Skeletal muscle tissue (tissue), 4 donors: ENCODE measurements around the gene CTPS1. TPM values are rescaled to one million over a fixed set of nuclear protein-coding genes. Genes with fewer than 3 reads are reported as not detected.

Source experiments
- H3K27ac ChIP-seq: one replicate; pipeline ENCODE4 v1.7.0; 2013; ENCODE audit warnings: mild to moderate bottlenecking, low read depth, low read length, inconsistent platforms
- H3K27me3 ChIP-seq, 3 donors: one replicate each; pipeline ENCODE4 v1.7.0; 2013; ENCODE audit warnings: low read length in 3 of 3; ENCODE audit not compliant: control insufficient read depth in 3 of 3, insufficient read depth in 3 of 3
- H3K36me3 ChIP-seq, 3 donors: one replicate each; pipeline ENCODE4 v1.7.0; 2013; ENCODE audit warnings: low read length in 3 of 3; ENCODE audit not compliant: control insufficient read depth in 3 of 3, insufficient read depth in 3 of 3
- H3K4me1 ChIP-seq, 3 donors: one replicate each; pipeline ENCODE4 v1.7.0; 2013; ENCODE audit warnings: low read length in 3 of 3, mild to moderate bottlenecking in 3 of 3; ENCODE audit not compliant: control insufficient read depth in 3 of 3, insufficient read depth in 3 of 3
- H3K4me3 ChIP-seq, 3 donors: one replicate each; pipeline ENCODE4 v1.7.0; 2013; ENCODE audit warnings: low read length in 3 of 3
- H3K9ac ChIP-seq, 3 donors: one replicate each; pipeline ENCODE4 v1.7.0; 2013; ENCODE audit warnings: low read length in 3 of 3, mild to moderate bottlenecking in 3 of 3, moderate library complexity in 2 of 3, low read depth in 1 of 3
- H3K9me3 ChIP-seq, 3 donors: one replicate each; pipeline ENCODE4 v1.7.0; 2013; ENCODE audit warnings: low read length in 3 of 3; ENCODE audit not compliant: control insufficient read depth in 3 of 3
- total RNA-seq: library from RNA; depleted of rRNA; stranded (reverse); fragments of >200 nt; gene quantifications from one replicate; pipeline ENCODE4 v1.2.3, GENCODE V29; 2014
- donor health status: Osteomylitis.

Gene CTPS1
- total RNA-seq, 1 donor from 2014 or later: 16.2 TPM

DNA sequence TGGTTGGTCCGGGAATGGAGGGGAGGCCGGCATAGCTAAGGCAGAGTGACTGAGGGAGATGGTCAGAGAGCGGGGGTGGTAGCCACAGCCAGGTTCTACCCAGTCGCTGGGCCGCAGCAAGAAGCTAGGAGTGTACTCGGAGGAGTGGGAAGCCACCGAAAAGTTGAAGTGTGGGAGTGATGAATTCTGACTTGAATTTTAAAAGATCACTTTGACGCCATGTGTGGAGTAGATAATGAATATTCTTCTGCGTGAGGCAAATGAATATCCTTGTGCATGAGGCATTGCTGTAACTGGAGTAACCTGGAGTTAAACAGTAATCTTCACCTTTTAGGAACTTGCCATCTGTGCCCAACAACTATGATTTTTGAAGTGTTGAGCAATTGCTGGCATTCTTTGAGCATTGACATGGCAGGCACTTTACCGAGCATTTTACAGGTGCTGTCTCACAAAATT, 6.9 kb downstream of the CTPS1 start:
- no peak overlapping the region for H3K9ac ChIP-seq
- peaks cover 15 to 58% (median 51%) of the 10 kb centered on the region in 3 donors for H3K36me3 ChIP-seq
- H3K27me3 ChIP-seq: no peaks in the 10 kb centered on the region
- H3K4me1 ChIP-seq: peaks cover 0 to 6% (median 2%) of the 10 kb centered on the region in 3 donors
- H3K4me3 ChIP-seq: no peak overlapping the region
- no peak overlapping the region for H3K27ac ChIP-seq
- no peaks in the 10 kb centered on the region for H3K9me3 ChIP-seq

- H3K4me1 ChIP-seq: peaks cover 0 to 6% (median 2%) of the 10 kb centered on the region in 3 donors
- no peak overlapping the region for H3K27ac ChIP-seq
- H3K27me3 ChIP-seq: no peaks in the 10 kb centered on the region
- H3K9me3 ChIP-seq: no peaks in the 10 kb centered on the region
- no peak overlapping the region for H3K9ac ChIP-seq
- H3K4me3 ChIP-seq: no peak overlapping the region
- peaks cover 19 to 64% (median 57%) of the 10 kb centered on the region in 3 donors for H3K36me3 ChIP-seq
These were observed 7.5 kb downstream of the CTPS1 start for GRCh38 chr1:40986956-40987355.

DNA sequence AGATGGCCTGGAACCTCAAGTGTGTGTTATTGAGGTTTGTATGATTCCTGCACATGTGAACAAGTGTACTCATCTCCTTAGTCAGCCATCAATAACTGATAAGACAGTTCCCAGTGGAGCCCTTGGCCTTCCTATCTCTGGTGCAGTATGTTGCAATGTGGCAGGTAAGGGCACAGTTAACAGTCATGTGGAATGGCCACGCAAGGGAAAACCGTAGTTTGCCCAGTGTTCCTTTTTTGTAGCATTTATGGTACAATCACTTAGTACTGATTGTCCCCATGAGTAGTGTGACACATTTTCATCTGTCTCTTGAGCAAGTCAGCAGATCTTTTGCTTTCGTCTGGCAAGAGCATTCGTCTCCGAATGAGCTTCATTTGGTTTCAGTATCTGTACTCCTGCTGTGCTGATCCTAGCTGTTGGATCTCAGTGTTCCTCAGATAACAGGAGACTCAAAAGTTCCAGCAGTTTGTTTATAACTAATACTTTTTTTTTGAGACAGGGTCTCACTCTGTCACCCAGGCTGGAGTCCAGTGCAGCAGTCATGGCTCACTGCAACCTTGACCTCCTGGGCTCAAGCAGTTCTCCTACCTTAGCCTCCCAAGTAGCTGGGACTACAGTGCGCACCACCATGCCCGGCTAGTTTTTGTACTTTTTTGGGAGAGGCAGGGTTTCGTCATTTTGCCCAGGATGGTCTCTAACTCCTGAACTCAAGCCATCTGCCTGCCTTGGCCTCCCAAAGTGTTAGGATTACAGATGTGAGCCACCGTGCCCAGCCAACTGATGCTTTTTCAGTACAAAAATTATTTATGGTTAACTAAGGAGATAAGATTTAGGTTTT, 8.2 kb downstream of the CTPS1 start:
- Histone ChIP-seq H3K4me1 (peaks cover 0 to 6% (median 0%) of the 10 kb centered on the region in 3 donors), H3K36me3 (peaks cover 23 to 70% (median 61%) of the 10 kb centered on the region in 3 donors), H3K27ac (no peak overlapping the region), H3K9ac (no peak overlapping the region), H3K9me3 (no peaks in the 10 kb centered on the region), H3K27me3 (no peaks in the 10 kb centered on the region), H3K4me3 (no peak overlapping the region)

GRCh38 chr1:40988280-40988679, 8.8 kb downstream of the CTPS1 start:
- Histone ChIP-seq H3K9ac (no peak overlapping the region), H3K4me3 (no peak overlapping the region), H3K4me1 (peaks cover 0 to 6% (median 0%) of the 10 kb centered on the region in 3 donors), H3K27me3 (no peaks in the 10 kb centered on the region), H3K9me3 (no peaks in the 10 kb centered on the region), H3K36me3 (peaks cover 23 to 73% (median 60%) of the 10 kb centered on the region in 3 donors), H3K27ac (no peak overlapping the region)

- H3K27ac ChIP-seq: no peak overlapping the region
- H3K9ac ChIP-seq: no peak overlapping the region
- peaks cover 0 to 6% (median 0%) of the 10 kb centered on the region in 3 donors for H3K4me1 ChIP-seq
- no peaks in the 10 kb centered on the region for H3K27me3 ChIP-seq
- H3K36me3 ChIP-seq: peaks cover 23 to 68% (median 55%) of the 10 kb centered on the region in 3 donors
- no peak overlapping the region for H3K4me3 ChIP-seq
- no peaks in the 10 kb centered on the region for H3K9me3 ChIP-seq
These were observed 9.6 kb downstream of the CTPS1 start for GRCh38 chr1:40989066-40989465.

GRCh38 chr1:40997096-40997495, 17.6 kb downstream of the CTPS1 start:
- no peaks in the 10 kb centered on the region for H3K9me3 ChIP-seq
- H3K4me1 ChIP-seq: no peaks in the 10 kb centered on the region
- no peak overlapping the region for H3K4me3 ChIP-seq
- H3K27ac ChIP-seq: no peak overlapping the region
- peaks cover 24 to 45% (median 42%) of the 10 kb centered on the region in 3 donors for H3K36me3 ChIP-seq
- no peaks in the 10 kb centered on the region for H3K27me3 ChIP-seq
- H3K9ac ChIP-seq: no peak overlapping the region

- Histone ChIP-seq H3K4me3 (no peak overlapping the region), H3K9me3 (no peaks in the 10 kb centered on the region), H3K4me1 (peaks cover 7 to 9% (median 8%) of the 10 kb centered on the region in 3 donors), H3K9ac (no peak overlapping the region), H3K27ac (no peak overlapping the region), H3K36me3 (peaks cover 21 to 46% (median 41%) of the 10 kb centered on the region in 3 donors), H3K27me3 (no peaks in the 10 kb centered on the region)
These were observed 19.2 kb downstream of the CTPS1 start for GRCh38 chr1:40998668-40999067.

DNA sequence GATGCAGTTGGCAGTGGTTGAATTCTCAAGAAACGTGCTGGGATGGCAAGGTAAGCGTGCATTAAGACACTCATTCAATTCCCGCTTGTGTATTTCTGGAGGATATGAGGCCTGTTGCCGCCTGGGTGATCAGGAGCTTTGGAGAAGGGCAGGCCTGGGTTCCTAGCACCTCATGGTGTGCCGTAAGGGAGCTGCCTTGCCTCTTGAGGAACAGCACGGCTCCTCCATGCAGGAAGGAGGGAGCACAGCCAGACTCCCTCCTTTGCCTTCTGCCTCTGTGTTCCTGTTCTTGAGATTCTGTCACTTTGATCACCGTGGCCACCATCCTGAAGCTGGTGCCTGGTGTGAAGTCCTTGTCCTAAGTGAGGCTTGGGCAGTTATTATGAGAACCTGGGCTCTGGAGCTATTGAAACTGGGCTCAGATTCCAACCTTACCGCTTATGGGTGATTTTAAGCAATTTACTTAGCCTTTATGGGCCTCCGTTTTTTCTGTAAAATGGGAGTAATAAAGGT, 23.7 kb downstream of the CTPS1 start:
- no peaks in the 10 kb centered on the region for H3K27me3 ChIP-seq
- peaks cover 8 to 12% (median 11%) of the 10 kb centered on the region in 3 donors for H3K4me1 ChIP-seq
- H3K9ac ChIP-seq: no peak overlapping the region
- H3K36me3 ChIP-seq: peaks cover 30 to 51% (median 37%) of the 10 kb centered on the region in 3 donors
- H3K4me3 ChIP-seq: peak overlapping the region in 1 of 3 donors; percentile 22
- peak overlapping the region; percentile 63 for H3K27ac ChIP-seq
- H3K9me3 ChIP-seq: no peaks in the 10 kb centered on the region

- Histone ChIP-seq H3K27me3 (no peaks in the 10 kb centered on the region), H3K36me3 (peaks cover 32 to 51% (median 36%) of the 10 kb centered on the region in 3 donors), H3K4me3 (peak overlapping the region in 1 of 3 donors; percentile 22), H3K9ac (no peak overlapping the region), H3K4me1 (peaks cover 8 to 12% (median 11%) of the 10 kb centered on the region in 3 donors), H3K27ac (peak overlapping the region; percentile 63), H3K9me3 (no peaks in the 10 kb centered on the region)
These were observed 24.2 kb downstream of the CTPS1 start for GRCh38 chr1:41003640-41004220.

- no peak overlapping the region for H3K9ac ChIP-seq
- no peak overlapping the region for H3K27ac ChIP-seq
- H3K4me1 ChIP-seq: peaks cover 8 to 12% (median 11%) of the 10 kb centered on the region in 3 donors
- peaks cover 38 to 60% (median 44%) of the 10 kb centered on the region in 3 donors for H3K36me3 ChIP-seq
- H3K27me3 ChIP-seq: no peaks in the 10 kb centered on the region
- no peaks in the 10 kb centered on the region for H3K9me3 ChIP-seq
- no peak overlapping the region for H3K4me3 ChIP-seq
These were observed 26.4 kb downstream of the CTPS1 start for GRCh38 chr1:41005876-41006275.
